NCI-H2196 treated with DMSO at 0.1 percent for 48 hours (cell line): ENCODE results near the gene HBA1.
"Not testable (repeated sequence)": the region's sequence is repeated elsewhere in the genome, so short reads cannot be mapped to it uniquely, and the experiment has no call there.

ENCODE experiments used
- DNase-seq: peaks from one replicate; lab custom pipeline; 2025; ENCODE audit not compliant: unreplicated experiment; lab: John Stamatoyannopoulos, UW

HBA1 gene

DNA sequence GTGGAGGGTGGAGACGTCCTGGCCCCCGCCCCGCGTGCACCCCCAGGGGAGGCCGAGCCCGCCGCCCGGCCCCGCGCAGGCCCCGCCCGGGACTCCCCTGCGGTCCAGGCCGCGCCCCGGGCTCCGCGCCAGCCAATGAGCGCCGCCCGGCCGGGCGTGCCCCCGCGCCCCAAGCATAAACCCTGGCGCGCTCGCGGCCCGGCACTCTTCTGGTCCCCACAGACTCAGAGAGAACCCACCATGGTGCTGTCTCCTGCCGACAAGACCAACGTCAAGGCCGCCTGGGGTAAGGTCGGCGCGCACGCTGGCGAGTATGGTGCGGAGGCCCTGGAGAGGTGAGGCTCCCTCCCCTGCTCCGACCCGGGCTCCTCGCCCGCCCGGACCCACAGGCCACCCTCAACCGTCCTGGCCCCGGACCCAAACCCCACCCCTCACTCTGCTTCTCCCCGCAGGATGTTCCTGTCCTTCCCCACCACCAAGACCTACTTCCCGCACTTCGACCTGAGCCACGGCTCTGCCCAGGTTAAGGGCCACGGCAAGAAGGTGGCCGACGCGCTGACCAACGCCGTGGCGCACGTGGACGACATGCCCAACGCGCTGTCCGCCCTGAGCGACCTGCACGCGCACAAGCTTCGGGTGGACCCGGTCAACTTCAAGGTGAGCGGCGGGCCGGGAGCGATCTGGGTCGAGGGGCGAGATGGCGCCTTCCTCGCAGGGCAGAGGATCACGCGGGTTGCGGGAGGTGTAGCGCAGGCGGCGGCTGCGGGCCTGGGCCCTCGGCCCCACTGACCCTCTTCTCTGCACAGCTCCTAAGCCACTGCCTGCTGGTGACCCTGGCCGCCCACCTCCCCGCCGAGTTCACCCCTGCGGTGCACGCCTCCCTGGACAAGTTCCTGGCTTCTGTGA lies at the start of gene HBA1:
HBA1 (plus strand) TSS at position 204 of the 906 bp plus-strand sequence; CDS start at position 241, 37 bp downstream.
- DNase-seq, result not testable (repeated sequence)

DNA sequence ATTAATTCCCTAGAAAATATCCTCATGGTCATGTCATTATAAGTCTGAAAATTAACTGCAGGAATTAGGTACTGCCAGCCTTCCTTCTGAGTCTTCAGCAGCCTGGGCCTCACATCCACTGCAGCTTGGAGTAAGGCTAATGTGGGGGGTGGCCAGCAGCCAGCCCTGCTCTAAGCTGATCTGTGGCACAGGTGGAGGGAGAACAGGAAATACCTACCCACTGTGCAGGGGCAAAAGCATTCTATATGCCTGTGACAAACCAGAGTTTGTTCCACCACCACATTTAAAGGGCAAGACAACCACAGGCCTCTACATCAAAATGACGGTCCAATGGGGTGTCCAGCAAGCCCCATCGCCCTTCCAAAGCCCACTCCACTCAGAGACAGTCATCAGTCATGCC lies 47.4 kb upstream of the HBA1 start:
- no peak for DNase-seq

DNA sequence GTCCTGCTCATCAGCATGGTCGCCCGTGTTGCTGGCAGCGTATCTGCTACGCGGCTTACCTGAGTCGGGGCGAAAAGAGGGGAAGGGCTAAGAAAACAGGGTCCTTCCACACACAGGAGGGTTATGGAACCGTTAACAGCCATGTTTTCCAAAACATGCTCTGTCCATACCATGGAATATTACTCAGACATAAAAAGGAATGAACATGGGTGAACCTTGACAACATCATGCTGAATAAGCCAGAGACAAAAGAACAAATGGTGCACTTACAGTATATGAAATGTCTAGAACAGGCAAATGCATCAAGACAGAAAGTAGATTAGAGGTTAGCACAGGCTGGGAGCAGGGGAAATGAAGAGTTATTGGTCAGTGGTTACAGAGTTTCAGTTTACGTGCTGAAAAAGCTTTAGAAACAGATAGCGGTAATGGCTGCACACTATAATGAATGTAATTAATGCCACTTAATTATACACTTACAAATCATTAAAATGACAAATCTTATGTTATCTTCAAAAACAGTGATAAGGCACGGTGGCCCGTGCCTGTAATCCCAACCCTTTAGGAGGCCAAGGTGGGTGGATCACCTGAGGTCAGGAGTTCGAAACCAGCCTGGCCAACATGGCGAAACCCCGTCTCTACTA lies 45.8 kb upstream of the HBA1 start:
- DNase-seq, result no peak

DNA sequence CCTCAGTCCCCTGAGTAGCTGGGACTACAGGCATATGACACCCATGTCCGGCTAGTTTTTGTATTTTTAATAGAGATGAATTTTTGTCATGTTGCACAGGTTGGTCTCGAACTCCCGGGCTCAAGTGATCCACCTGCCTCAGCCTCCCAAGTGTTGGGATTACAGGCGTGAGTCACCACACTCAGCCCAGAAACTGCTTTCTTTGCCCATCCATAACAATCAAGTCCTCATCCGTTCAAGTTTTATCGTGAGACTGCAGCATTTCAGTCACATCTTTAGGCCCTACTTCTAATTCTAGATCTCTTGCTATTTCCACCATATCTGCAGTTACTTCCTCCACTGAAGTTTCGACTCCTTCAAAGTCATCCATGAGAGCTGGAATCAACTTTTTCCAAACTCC lies 44.4 kb upstream of the HBA1 start:
- DNase-seq, result no peak

- no peak for DNase-seq
Observed at GRCh38 chr16:133716-134115, 42.8 kb upstream of the HBA1 start.

GRCh38 chr16:138049-138417 lies 38.4 kb upstream of the HBA1 start:
- no peak for DNase-seq

DNA sequence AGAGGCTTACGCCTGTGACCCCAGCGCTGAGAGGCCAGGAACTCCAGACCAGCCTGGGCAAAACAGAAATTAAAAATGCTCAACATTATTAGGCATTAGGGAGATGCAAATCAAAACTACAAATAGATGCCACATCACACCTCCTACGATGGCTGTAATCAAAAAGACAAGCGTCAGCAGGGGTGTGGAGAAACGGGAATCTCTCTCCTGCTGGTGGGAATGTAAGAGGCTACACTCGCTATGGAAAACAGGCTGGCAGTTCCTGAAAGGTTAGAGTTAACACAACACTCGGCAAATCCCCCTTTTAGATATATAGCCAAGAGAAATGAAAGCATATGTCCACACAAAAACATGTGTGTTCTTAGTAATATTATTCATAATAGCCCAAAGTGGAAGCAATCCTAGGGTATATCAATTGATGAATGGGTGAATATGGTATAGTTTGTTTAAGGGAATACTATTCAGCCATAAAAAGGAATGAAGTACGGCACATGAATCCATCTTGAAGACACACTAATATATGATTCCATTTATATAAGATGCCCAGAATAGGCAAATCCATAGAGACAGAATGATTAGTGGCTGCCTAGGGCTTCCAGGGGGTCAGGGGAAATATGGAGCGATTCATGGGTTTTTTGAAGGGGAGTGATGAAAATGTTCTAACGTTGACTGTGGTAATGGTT lies 36.2 kb upstream of the HBA1 start:
- no peak for DNase-seq

DNA sequence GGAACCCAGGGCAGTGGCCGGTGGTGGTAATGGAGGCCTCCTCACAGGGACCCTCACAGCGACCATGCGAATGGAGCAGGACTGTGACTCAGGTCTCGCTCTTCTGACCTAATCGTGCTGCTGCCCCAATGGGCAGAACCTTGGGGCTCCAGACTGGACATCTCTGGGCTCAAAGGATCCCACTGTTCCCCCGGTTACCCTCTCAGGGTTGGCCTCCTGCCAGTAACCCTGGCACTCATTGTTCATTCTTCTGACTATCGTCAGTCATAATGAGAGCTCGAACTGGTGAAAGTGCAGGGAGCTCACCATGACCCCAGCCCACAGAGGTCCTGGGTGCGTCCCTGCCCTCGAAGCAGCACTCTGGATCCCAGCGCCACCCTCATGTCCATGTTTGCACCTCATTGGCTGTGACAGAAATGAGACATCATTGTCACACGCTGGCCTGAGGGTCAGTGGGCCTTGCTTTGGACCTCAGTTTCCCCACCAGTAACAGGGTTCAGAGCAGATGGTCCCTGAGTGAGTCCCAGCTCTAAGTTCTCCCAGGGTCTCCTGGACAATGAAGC lies 34.0 kb upstream of the HBA1 start:
- DNase-seq, result no peak

DNA sequence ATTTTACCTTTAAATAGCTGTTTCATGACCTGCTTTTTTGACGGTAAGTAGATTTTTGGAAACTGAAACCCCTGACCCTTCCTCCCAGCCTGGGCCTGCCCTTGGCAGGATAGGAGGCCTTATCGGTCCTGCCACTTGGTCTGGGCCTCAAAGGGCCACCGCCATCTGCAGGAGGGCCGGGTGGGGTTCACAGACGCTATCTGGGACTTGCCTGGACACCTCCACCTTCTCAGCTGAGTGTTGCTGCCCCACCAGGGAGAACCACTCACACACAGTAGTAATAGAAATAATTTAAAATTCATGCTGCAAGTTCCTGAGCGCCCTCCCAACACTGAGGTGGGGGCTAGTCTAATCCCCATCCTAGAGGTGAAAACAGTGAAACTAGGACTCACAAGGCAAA lies 33.4 kb upstream of the HBA1 start:
- no peak for DNase-seq

- DNase-seq, result no peak
Observed at GRCh38 chr16:143456-143855, 33.0 kb upstream of the HBA1 start.

GRCh38 chr16:144797-145252 lies 31.7 kb upstream of the HBA1 start:
- DNase-seq, result no peak

GRCh38 chr16:146646-147045 lies 29.8 kb upstream of the HBA1 start:
- DNase-seq, result no peak

- no peak for DNase-seq
Observed at GRCh38 chr16:149024-149660, 27.3 kb upstream of the HBA1 start.

GRCh38 chr16:152141-153128 lies 24.0 kb upstream of the HBA1 start, which contains the start of gene HBZ:
Gene HBZ (plus strand): TSS chr16:152644. CDS start chr16:152910, 266 bp downstream.
- DNase-seq, result no peak

- not testable (repeated sequence) for DNase-seq
Observed at GRCh38 chr16:153129-153521, 23.4 kb upstream of the HBA1 start.

GRCh38 chr16:153550-154216 lies 22.8 kb upstream of the HBA1 start:
- DNase-seq, result not testable (repeated sequence)

- DNase-seq, result no peak
Observed at GRCh38 chr16:154217-155030, 22.1 kb upstream of the HBA1 start.

DNA sequence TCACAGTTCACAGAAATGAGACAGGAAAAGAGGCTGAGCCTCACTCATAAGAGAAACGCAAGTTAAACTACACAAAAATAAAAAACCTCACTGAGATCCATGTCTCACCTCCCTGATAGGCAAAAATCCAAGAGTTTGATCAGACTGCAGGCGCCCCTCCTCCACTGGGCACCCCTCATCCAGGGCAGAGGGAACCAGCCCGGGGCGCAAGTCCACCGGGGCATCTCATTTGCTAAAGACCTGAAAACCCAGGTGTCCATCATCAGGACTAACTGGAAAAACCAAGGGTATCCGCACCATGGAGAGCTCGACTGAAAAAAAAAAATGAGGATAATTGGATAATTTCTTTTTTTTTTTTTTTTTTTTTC lies 21.5 kb upstream of the HBA1 start:
- DNase-seq, result no peak
